Esophagus squamous epithelium (tissue), 5 donors: ENCODE data around the gene STK10. TPM values are rescaled to one million over a fixed set of nuclear protein-coding genes. Genes with fewer than 3 reads are reported as not detected.

ENCODE experiments used
- DNase-seq: peaks from one replicate; lab custom pipeline; 2025; lab: John Stamatoyannopoulos, UW
- H3K27ac ChIP-seq, 4 donors: fragments of 200-600 bp; sonication (generic); one replicate each; pipeline ENCODE4 v1.5.1; 2016 to 2019; ENCODE audit warnings: mild to moderate bottlenecking in 1 of 4
- H3K27me3 ChIP-seq, 4 donors: fragments of 200-600 bp; sonication (generic); 1 replicate in 3 of 4; 2 replicates in 1 of 4; pipeline versions ENCODE4 v1.5.1 to v1.6.0; 2017 to 2021; ENCODE audit warnings: antibody characterized with exemption in 1 of 4
- H3K36me3 ChIP-seq, 3 donors: fragments of 200-600 bp; sonication (generic); one replicate each; pipeline ENCODE4 v1.5.1; 2016 to 2019
- H3K4me1 ChIP-seq, 3 donors: fragments of 200-600 bp; sonication (generic); one replicate each; pipeline ENCODE4 v1.5.1; 2017 to 2019
- H3K4me3 ChIP-seq, 4 donors: fragments of 200-600 bp; sonication (generic); 1 replicate in 3 of 4; 2 replicates in 1 of 4; pipeline ENCODE4 v1.5.1; 2016 to 2019; ENCODE audit warnings: mild to moderate bottlenecking in 2 of 4, moderate library complexity in 1 of 4
- H3K9me3 ChIP-seq, 3 donors: fragments of 200-600 bp; sonication (generic); one replicate each; pipeline ENCODE4 v1.5.1; 2016 to 2019
- CTCF ChIP-seq, 6 experiments: fragments of 450-650 bp in 4 of 6; fragments of 200-600 bp in 2 of 6; sonication (generic) in 2 of 6; IDR thresholded peaks; one replicate each; pipeline ENCODE4 v1.5.1; 2016 to 2019; ENCODE audit warnings: antibody characterized with exemption in 6 of 6, mild to moderate bottlenecking in 4 of 6, moderate library complexity in 4 of 6
- POLR2A ChIP-seq, 4 donors: fragments of 450-650 bp; IDR thresholded peaks; one replicate each; pipeline ENCODE4 v1.6.1; 2017; ENCODE audit warnings: antibody characterized with exemption in 4 of 4, mild to moderate bottlenecking in 4 of 4, moderate library complexity in 3 of 4
- WGBS, 2 donors: methylation state at CpG; one replicate each; pipeline ENCODE4 v1.1.5; 2018; 5-methylcytosine and 5-hydroxymethylcytosine counted together
- intact Hi-C: fragments of 100-400 bp; cut with DNase I; formaldehyde crosslinking; loops from one replicate; pipeline ENCODE4 v1.15.0; 2022
- total RNA-seq, 4 donors: library from RNA; depleted of rRNA; stranded (reverse); fragments of >200 nt; gene quantifications; one replicate each; pipeline ENCODE4 v1.1.0, GENCODE V29; 2016
- donor health status: DM: yes; HTN: yes; CAD: no.

The STK10 gene
- total RNA-seq, 4 donors from 2014 or later = 5.4 to 15.6 (median 8.9) TPM

GRCh38 chr5:172044631-172045314 is 143.3 kb downstream of the STK10 start:
- TF ChIP-seq CTCF (IDR thresholded peaks at IDR 0.05) (no peak), POLR2A (IDR thresholded peaks at IDR 0.05) (no peak)

DNA sequence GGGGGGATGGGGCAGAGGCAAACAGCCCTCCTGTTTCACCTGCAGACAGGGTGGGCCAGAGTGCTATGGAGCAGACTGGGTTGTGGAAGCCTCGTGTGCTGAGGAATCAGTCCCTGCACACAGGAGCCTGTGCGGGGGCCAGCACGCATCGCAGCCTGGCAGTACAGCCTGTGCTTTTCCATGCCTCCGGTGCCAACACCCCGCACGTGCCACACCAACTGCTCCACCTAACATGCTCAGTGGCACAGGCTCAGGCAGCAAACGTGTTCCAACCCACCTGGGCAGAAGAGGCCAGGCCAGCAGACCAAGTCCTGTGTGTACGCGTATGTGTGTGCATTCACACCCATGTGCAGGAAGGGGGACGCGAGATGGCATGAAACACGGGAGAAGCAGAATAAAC is 144.2 kb downstream of the STK10 start:
- intact Hi-C loops = loop anchor here (5.0 kb wide), 1 partner anchor 132 kb away; no protein-coding TSS in a partner anchor
- no peaks in the 10 kb centered on the region for H3K9me3 ChIP-seq
- TF ChIP-seq CTCF (IDR thresholded peaks at IDR 0.05) = no peak
- no peak for TF ChIP-seq POLR2A (IDR thresholded peaks at IDR 0.05)
- no peak overlapping the region for H3K27ac ChIP-seq
- H3K4me3 ChIP-seq = no peak overlapping the region
- no peaks in the 10 kb centered on the region for H3K27me3 ChIP-seq
- H3K36me3 ChIP-seq = peaks cover 0 to 19% (median 9%) of the 10 kb centered on the region in 3 donors
- H3K4me1 ChIP-seq = peaks cover 0 to 7% (median 0%) of the 10 kb centered on the region in 3 donors
- WGBS, 2 donors = 70 to 83% methylated on average over 6 to 10 of the region's 13 CpGs
- no peak for DNase-seq

More at GRCh38 chr5:172044631-172045314, 143.3 kb downstream of the STK10 start:
- WGBS, 2 donors = 87 to 89% methylated on average over 7 to 12 of the region's 14 CpGs
- no peaks in the 10 kb centered on the region for H3K9me3 ChIP-seq
- peaks cover 0 to 7% (median 0%) of the 10 kb centered on the region in 3 donors for H3K4me1 ChIP-seq
- H3K27me3 ChIP-seq = no peaks in the 10 kb centered on the region
- no peak overlapping the region for H3K27ac ChIP-seq
- peaks cover 0 to 28% (median 9%) of the 10 kb centered on the region in 3 donors for H3K36me3 ChIP-seq
- no peak for DNase-seq
- intact Hi-C loops = loop anchor here (5.0 kb wide), 1 partner anchor 132 kb away; no protein-coding TSS in a partner anchor
- H3K4me3 ChIP-seq = no peak overlapping the region

DNA sequence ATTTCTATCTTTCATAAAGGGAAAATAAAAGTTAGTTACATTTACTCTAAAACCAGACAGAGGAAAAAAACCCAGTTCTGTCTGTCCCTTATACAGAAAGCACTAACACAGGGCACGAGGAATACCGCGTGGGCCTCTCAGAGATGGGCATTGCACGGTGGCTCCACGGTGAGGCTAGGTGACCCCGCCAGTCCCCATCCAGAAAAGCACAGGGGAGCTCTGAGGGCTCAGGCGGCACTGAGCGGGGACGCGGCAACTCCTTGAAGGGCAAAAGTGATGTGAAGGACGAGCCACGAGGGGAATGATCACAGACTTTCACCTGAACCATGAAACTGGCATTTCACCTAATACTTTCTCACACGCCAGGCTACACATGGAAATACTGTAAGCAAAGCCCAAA is 145.8 kb downstream of the STK10 start:
- TF ChIP-seq POLR2A (IDR thresholded peaks at IDR 0.05) = no peak
- peaks cover 0 to 18% (median 9%) of the 10 kb centered on the region in 3 donors for H3K36me3 ChIP-seq
- H3K9me3 ChIP-seq = no peaks in the 10 kb centered on the region
- H3K4me3 ChIP-seq = no peak overlapping the region
- no peak for DNase-seq
- no peak overlapping the region for H3K27ac ChIP-seq
- WGBS, 2 donors = 85 to 91% methylated on average over 11 to 13 of the region's 13 CpGs
- H3K27me3 ChIP-seq = no peaks in the 10 kb centered on the region
- peaks cover 0 to 7% (median 0%) of the 10 kb centered on the region in 3 donors for H3K4me1 ChIP-seq
- intact Hi-C loops = loop anchor here (5.0 kb wide), 1 partner anchor 130 kb away; no protein-coding TSS in a partner anchor

DNA sequence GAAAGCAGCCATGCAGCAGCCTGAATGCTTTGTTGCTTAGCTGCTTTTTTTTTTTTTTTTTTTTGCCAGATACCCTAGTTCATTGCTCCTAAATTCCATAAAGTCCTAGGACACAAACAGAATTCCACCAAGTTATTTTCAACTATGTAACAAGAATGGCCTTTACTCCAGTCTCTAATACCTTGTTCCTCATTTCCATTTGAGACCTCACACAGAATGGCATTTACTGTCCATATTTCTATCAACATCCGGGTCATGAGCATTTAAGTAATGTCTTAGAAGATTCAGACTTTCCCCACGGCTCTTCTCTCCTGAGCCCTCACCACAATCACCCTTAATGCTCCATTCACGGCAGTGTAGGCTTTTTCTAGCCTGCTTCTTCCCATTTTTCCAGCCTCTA is 149.9 kb downstream of the STK10 start:
- TF ChIP-seq POLR2A (IDR thresholded peaks at IDR 0.05) (no peak), CTCF (IDR thresholded peaks at IDR 0.05) (no peak)
- WGBS, 2 donors = 81 to 86% methylated on average over 3 of the region's 3 CpGs
- intact Hi-C loops = no loop called here
- Histone ChIP-seq H3K4me3 (no peak overlapping the region), H3K27ac (no peak overlapping the region), H3K4me1 (peaks cover 0 to 12% (median 0%) of the 10 kb centered on the region in 3 donors), H3K9me3 (no peaks in the 10 kb centered on the region), H3K27me3 (no peaks in the 10 kb centered on the region), H3K36me3 (no peaks in the 10 kb centered on the region)
- no peak for DNase-seq

DNA sequence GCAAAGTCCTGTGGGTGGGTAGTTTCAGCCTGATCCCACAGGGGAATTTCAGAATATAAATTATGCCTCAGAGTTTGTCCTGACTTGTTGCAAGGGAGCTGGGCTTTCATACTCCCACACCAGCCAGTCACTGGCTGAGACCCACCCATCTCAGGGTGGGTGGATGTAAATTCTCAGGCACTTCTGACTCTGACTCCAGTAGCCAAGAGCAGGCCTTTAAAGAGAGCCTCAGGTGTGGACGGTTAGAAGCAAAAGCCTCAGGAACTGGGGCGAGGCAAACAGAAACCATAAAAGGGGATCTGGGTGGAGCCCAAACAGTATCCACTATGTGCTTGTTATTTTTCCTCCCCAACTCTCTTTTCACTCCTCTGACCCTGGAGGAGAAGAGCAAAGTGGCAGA is 153.0 kb downstream of the STK10 start:
- intact Hi-C loops = no loop called here
- 6 to 20% methylated on average over 2 of the region's 2 CpGs for WGBS, 2 donors
- Histone ChIP-seq H3K27me3 (no peaks in the 10 kb centered on the region), H3K36me3 (no peaks in the 10 kb centered on the region), H3K9me3 (peaks cover 0 to 4% (median 0%) of the 10 kb centered on the region in 3 donors), H3K27ac (no peak overlapping the region), H3K4me3 (no peak overlapping the region), H3K4me1 (peaks cover 0 to 12% (median 0%) of the 10 kb centered on the region in 3 donors)
- no peak for DNase-seq
- TF ChIP-seq POLR2A (IDR thresholded peaks at IDR 0.05) = no peak
- TF ChIP-seq CTCF (IDR thresholded peaks at IDR 0.05) = no peak
